ENCODE data around the gene MAEL.

Gene MAEL

DNA sequence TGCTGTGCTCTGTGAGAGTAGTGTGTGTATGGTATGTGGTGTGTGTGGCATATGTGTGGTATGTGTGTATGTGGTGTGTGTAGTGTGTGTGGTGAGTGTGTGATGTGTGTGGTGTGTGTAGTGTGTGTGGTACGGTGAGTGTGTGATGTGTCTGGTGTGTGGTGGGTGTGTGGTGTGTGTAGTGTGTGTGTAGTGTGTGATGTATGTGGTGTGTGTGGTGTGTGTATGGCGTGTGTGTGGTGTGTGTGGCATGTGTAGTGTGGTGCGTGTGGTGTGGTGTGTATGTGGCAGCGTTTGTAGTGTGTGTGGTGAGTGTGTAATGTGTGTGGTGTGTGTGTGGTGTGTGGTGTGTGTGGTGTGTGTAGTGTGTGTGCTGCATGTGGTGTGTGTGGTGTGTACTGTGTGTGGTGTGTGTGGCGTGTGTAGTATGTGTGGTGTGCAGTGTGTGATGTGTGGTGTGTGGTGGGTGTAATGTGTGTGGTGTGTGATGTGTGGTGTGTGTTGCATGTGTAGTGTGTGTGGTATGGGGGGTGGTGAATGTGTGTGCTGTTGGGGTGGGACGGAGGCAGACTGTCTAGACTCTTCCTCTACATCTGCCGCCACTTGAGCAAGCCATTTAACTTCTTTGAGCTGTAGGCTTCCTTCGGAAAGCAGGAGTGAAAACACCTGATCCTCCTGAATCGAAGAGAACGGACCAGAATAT is 67.6 kb downstream of the MAEL start:
- no peak for DNase-seq (ENCODE audit: low read depth)

DNA sequence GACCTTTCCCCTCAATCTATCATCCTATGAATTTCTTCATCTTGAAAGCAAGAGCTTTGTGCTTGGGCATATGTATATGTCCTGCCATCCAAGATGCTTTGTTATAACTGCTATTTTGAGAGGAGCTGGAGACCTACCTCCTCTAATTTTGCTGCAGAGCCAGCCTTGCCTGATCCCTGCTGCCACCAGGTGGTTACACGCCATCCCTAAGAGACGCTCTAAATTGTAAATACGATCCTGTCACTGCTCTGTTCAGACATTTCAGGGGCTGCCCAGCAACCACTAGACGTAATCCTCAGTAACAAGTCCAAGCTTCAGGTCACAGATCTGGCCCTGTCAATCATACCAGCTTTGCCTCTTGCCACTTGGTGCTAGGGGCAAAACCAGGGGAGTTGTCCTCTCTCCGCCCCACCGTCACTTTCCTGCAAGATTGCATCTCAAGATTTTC is 68.2 kb downstream of the MAEL start:
- no peak for DNase-seq (ENCODE audit: low read depth)

DNA sequence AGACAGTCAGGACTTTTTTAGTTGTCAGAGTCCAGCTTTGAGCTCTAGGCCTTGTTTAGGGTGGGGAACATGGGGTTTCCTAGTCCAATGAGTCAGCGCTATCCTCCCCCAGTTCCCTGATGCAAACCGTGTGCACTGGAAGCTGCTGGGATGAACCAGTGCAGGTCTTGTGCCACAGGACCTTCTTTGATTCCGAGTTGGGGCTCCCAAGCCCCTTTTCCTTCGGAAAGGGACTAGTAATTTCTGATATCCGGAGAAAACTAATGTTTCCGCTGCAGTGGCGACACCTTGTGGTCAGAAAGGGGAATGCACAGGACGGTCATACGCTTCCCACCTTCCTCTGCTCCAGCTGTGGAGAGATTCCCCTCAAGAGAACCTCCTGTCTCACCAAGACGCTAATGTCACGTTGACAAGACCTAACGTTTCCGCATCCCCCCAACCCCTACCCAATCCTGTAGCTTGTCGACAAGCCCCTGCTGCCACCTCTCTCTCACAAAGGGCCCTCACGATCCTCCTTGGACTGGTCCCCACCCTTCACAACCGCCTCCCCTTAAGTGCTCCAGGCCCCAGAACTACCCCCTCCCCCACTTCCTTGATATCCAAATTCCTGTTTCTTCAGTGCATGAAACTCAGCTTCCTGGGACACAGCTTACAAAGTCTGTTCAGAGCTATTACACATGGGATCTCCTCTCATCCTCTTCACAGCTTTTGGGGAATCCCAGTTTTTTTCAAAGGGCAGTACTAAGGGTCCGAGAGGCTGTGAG is 70.1 kb downstream of the MAEL start:
- DNase-seq (ENCODE audit: low read depth) = no peak

DNA sequence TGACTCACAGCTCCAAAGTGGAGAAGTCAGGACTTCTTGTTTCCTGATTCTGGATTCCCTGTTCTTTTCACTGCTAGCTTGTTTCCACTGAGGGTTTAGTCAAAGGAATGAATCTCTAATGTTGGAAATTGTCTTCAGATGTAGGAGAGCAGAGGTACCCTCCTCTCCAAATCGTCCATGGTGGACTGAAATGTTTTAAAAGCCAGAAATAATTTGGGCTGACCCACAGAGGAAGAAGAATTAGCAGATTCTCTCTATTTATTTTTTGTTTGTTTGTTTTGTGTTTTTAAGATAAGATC is 70.7 kb downstream of the MAEL start:
- DNase-seq (ENCODE audit: low read depth) = no peak

DNA sequence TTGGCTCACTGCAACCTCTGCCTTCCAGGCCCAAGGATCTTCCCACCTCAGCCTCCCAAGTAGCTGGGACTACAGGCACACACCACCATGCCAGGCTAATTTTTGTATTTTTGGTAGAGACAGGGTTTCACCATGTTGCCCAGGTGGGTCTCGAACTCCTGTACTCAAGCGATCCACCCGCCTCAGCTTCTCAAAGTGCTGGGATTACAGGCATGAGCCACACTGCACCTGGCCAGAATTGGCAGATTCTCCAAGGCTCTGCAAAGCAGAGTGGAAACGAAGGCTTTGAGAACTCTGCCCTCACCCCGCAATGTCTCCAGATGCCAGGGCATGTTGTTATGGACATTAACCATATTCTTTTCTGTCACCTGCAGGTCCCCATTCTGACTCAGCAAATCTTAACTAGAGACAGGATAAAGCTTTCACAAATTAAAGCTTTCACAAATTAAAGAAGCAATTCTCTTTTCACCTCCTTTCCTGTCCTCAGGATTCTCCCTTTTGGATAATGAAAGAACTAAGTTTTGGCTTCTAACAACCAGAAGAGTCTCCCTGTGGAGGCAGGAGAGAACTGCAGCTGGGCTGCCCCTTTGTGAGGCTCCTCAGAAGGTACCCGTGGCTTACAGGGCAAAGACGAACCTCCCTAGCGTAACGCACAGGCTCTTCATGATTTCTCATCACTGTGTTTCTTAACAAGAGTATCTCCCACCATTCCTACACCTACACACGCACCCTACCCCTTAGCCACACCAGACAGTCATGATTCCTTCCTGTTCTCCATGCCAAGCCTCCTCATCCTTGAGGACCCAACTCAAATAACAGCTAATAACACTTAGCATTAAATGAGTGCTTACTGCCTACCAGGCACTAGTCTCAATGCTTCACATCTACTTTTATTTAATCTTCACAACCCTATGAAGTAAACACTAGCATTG is 71.3 kb downstream of the MAEL start:
- no peak for DNase-seq (ENCODE audit: low read depth)

DNA sequence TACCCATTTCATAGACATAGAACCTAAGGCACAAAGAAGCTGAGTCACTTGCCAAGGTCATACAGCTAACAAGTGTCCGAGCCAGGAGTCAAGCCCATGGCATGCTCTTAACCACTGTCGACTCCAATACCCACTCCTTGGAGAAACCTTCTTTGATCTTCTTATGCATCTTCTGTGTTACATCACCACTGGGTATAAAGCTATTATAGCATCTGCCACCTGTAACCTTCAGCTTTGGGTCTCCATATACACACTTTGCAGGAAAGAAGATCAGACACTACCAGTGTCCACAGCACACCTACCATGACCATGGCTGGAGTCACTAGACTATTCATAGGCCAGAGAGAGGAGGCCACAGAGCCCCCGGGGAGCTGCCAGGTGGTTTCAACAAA is 72.0 kb downstream of the MAEL start:
- DNase-seq (ENCODE audit: low read depth) = no peak

DNA sequence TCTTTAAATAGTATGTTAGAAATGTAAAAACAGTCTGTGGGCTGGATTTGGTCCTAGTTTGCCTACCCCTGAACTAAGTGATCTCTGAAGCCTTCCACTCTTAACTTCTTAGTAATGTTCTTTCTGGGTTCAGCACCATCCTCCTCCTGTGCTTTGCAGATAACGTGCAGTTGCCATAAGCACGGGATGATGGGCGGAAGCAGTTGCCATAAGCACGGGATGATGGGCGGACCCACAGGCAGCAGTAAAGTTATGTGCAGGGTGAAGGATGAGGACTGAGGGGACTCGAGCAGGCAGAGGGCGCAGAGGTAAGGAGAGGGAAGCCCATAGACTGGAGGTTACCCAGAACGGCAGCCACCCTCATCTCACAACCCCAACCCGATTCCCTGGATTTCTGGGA is 75.5 kb downstream of the MAEL start:
- no peak for DNase-seq (ENCODE audit: low read depth)

DNA sequence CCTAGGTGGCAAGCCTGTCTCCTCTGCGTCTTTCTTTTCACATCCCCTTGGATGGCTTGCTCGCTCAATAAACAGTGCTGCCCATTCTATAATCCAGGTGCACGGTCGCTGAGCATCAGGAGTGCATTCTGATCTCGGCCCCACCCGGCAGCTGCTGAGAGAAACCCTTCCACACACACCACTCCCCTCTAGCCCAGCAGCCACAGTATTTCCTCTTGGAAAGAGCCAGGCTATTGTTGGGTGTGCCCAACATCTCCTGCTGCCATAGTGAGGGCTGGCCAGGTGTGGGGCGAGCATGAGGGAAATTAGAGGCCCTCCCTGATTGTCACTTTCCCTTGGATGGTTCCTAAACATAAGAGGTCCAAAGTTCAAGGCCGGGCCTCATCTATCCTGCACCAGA is 76.4 kb downstream of the MAEL start:
- DNase-seq (ENCODE audit: low read depth) = no peak

DNA sequence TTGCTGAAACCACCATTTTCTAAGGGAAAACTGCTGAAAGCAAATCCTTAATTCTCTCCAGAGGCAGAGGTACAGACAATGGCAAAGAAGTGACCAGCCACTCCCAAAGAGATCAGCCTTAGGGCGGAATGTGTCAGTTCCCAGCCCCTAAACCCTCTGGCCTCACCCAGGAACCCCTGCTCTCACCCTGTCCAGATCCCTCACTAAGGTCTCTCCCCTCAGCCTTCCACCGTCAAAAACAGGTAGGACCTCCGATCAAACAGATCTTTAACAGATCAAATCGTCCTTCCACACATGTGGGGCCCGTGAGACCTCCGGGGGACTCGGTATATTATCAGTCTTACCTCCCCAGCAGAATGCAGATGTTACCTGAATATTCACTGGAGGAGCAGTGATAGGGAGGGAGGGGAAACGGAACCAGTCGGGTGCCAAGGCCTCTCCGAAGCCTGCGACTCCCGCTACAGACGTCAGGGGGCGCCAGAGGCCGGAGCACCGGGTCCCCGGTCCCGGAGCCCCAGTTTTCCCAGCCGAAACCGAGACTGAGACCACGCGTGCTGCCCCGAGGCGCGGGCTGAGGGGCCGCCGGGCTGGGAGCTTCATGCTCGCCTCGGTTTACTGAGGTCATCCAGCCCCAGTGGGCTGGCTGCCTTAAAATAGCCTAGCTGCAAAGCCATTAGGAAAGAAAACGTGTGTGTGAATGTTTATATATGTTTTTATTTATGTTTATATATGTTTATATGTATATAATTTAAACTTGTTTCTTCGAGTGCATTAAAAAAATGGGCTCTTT is 77.4 kb downstream of the MAEL start:
- no peak for DNase-seq (ENCODE audit: low read depth)

DNA sequence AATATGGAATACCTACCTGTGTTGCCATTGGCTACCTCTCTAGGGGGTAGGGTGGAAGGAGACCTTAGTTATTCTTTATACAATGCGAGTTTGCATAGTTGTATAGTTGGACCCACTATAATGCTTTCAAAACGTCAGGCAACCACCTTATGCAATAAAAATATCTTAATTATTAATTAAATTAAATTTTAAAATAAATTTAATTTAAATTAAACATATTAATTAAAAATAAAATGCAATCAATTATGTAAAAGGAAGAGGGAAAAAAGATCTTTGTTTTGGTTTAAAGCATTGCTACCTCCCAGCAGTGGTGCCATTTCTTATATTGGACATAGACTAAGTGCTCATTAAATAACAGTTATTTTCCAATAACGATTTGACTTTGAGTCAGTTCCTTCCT is 78.8 kb downstream of the MAEL start:
- no peak for DNase-seq (ENCODE audit: low read depth)

DNA sequence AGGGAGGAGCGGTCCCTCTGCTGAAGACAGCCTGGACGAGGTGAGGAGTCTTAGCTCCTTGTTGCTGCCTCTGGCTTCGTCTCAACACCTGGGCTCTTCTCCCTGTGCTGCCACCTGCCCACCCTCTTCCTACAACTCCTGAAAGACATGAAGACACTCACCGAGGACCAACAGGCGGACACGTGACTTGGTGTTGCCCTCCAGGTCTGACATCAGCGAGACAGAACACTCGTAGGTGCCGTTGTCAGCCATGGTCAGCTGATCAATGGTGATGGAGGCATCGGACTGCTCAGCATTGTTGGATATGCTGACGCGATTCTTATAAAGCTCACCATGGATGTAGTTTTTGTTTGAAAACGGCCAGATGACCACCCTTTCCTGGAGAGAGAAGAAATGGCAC is 79.7 kb downstream of the MAEL start:
- no peak for DNase-seq (ENCODE audit: low read depth)

DNA sequence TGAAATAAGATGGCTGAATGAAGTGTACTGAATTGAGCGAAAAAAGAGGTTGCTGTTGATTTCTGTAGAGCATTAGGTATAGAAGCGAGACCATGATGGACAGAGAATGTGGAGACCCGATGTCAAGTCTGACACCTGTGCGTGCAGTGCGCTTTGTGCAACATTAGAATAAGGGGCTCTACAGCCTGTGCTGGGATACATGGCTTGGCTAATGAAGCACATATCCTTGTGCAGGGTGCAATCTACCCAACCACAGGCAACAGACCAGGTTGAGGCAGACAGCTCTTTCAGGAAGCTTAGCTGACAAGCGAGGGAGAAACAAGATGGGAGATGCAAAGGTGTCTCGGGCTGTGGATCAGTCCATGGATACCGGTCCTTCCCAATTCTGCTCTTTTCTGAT is 82.2 kb downstream of the MAEL start:
- no peak for DNase-seq (ENCODE audit: low read depth)
